ENCODE results near the gene CCDC60. TPM values are rescaled to one million over a fixed set of nuclear protein-coding genes. Genes with fewer than 3 reads are reported as not detected.

Gene CCDC60
- total and polyA plus RNA-seq, 10 of the 15 experiments (the other 5 are each of a cell fraction or from before 2014, with no cell fraction given): 0.19 TPM; not detected in 9

DNA sequence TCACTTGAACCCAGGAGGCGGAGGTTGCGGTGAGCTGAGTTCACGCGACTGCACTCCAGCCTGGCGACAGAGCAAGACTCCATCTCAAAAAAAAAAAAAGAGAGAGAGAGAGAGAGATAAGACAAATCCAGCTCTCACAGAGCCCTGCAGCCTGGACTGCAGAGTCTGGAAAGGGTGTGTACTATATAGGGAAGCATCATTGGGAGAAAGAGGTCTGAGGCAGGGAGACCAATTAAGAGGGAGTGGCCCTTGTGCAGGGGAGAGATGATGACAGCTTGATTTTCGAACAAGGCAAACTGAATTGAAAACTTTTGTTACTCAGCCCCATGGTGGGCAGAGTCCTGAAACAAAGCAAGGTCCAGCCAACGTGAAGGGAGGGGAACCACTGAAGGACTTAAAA, 116.2 kb downstream of the CCDC60 start:
- no peaks in the 10 kb centered on the region for H3K79me2 ChIP-seq (ENCODE audit: control insufficient read depth, insufficient read depth, low read length)
- no peak for ATAC-seq
- no peaks in the 10 kb centered on the region for H3K36me3 ChIP-seq (ENCODE audit: control insufficient read depth in 2 of 2, insufficient read depth in 2 of 2, low read length in 1 of 2)
- no peaks in the 10 kb centered on the region for H4K20me1 ChIP-seq (ENCODE audit: control insufficient read depth, insufficient read depth)
- H2AFZ ChIP-seq (ENCODE audit: control insufficient read depth, low read depth, low read length): no peak overlapping the region
- ChIA-PET SMC1A (ENCODE audit: uncharacterized antibody, unreplicated experiment) (no interaction called here), CTCF (no interaction called here), RAD21 (ENCODE audit: unreplicated experiment) (no interaction called here), POLR2A (no interaction called here)
- FAIRE-seq: no peak
- no peaks in the 10 kb centered on the region for H3K27me3 ChIP-seq (replicated peaks in 1 of 2; ENCODE audit: control insufficient read depth in 2 of 2, insufficient read depth in 2 of 2, low read length in 1 of 2)
- no peak overlapping the region for H3K27ac ChIP-seq (ENCODE audit: control insufficient read depth, insufficient read depth)
- H3K4me1 ChIP-seq (ENCODE audit: control insufficient read depth, insufficient read depth, low read length): no peaks in the 10 kb centered on the region
- BruUV-seq (replicated peaks): no TSS peak
- intact Hi-C loops (cut with micrococcal nuclease; ENCODE audit: unreplicated experiment) (no loop called here), in situ Hi-C loops (cut with MboI) (no loop called here)
- H3K4me3 ChIP-seq: no peak overlapping the region
- 39% methylated on average over 6 of the region's 7 CpGs for WGBS (ENCODE audit: insufficient coverage, insufficient replicate concordance, low lambda C conversion rate, missing lambda C conversion rate)
- no peaks in the 10 kb centered on the region for H3K9me3 ChIP-seq (replicated peaks; ENCODE audit: control insufficient read depth, insufficient read depth, low read length)
- H3K9ac ChIP-seq (ENCODE audit: control insufficient read depth, insufficient read depth, low read length): no peak overlapping the region
- no peak for DNase-seq (ENCODE audit: low read depth, low spot score)
- H3K4me2 ChIP-seq (ENCODE audit: control insufficient read depth, insufficient read depth): no peak overlapping the region
- TF ChIP-seq ELK1 (IDR thresholded peaks at IDR 0.05; ENCODE audit: low read depth, low read length): no peak
- no peak for TF ChIP-seq RBBP5 (conservative IDR thresholded peaks at IDR 0.05)
- TF ChIP-seq NKRF (conservative IDR thresholded peaks at IDR 0.05): no peak
- no peak for TF ChIP-seq SKIL (IDR thresholded peaks at IDR 0.05; ENCODE audit: low read depth, poor library complexity, severe bottlenecking)

Measured in GM12878 (cell line).